Middle frontal gyrus (tissue), 1 donor: ENCODE measurements around the gene HOXA13.

Experiments
- DNase-seq: peaks from one replicate; pipeline ENCODE4 v3.0.0-alpha.2; 2015; ENCODE audit warnings: low spot score; ENCODE audit errors: extremely low spot score

HOXA13 gene

GRCh38 chr7:27182285-27182841, 17.5 kb downstream of the HOXA13 start:
- no peak for DNase-seq

DNA sequence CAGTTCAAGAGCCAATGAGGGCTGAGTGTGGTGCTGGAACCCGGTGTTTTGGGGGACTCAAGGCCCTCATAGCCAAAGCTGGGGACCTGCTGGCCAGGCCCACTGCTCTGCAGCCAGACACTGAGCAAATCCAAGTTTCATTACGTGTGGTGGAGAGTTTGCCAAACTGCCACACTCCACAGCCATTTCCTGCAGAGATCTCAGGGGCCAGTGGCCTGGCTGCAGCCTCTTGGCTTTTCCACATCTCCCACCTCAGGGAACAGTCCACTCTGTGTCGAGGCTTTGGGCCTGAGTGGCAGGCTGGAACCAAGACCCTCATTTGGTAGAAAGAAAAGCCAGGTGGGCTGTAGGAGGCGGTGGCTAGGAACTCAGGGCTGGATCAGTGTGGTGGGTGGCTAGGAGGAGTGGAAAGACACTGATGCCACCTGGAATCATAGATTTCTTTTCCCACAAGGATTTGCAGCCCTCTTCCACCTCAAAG, 18.1 kb downstream of the HOXA13 start:
- no peak for DNase-seq

- no peak for DNase-seq
Observed at GRCh38 chr7:27180431-27181420, 19.2 kb downstream of the HOXA13 start.

- no peak for DNase-seq
Observed at GRCh38 chr7:27179503-27180430, 20.1 kb downstream of the HOXA13 start.

- DNase-seq: no peak
Observed at GRCh38 chr7:27179030-27179429, 20.9 kb downstream of the HOXA13 start.

- no peak for DNase-seq
Observed at GRCh38 chr7:27178366-27178765, 21.5 kb downstream of the HOXA13 start.

- DNase-seq: no peak
Observed at GRCh38 chr7:27177795-27178320, 22.0 kb downstream of the HOXA13 start.

GRCh38 chr7:27176962-27177794, 22.7 kb downstream of the HOXA13 start:
- no peak for DNase-seq

GRCh38 chr7:27176524-27176845, 23.4 kb downstream of the HOXA13 start:
- DNase-seq: no peak

GRCh38 chr7:27175626-27176523, 24.0 kb downstream of the HOXA13 start:
- DNase-seq: no peak

DNA sequence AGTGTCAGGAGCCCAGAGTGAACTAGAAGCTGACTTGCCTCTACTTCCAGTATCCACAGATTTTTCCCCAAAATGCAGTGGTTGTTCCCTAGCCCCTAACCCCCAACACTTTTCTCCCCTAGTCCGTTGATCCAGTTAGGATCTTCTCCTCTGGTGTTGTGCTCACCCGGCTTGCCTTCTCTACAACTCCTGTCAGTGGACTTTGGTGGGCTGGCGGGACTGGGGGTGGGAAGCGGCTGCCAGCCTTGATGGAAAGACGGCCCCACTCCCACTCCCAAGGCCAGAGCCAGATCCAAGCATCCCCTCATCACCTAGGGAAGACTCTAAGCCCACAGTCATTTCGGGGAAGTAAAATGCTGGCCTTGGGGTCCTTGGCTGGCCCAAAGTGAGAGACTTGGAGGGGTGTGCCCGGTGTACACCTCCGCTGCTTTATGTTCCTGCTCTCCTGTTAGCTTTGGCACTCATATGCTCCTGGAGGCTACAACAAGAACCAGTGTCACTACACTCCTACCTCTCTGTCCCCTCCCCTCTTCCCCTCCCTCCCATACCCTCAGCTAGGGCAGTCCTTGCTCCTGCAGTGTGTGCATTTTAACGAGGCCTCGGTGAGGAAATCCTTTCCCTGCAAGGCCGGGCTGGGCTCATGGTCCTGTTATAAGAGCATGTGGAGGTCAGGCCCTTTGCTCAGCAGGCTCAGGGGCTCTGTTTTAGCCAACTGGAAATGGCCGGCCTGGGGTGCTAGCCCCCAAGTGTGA, 24.8 kb downstream of the HOXA13 start:
- DNase-seq: no peak

DNA sequence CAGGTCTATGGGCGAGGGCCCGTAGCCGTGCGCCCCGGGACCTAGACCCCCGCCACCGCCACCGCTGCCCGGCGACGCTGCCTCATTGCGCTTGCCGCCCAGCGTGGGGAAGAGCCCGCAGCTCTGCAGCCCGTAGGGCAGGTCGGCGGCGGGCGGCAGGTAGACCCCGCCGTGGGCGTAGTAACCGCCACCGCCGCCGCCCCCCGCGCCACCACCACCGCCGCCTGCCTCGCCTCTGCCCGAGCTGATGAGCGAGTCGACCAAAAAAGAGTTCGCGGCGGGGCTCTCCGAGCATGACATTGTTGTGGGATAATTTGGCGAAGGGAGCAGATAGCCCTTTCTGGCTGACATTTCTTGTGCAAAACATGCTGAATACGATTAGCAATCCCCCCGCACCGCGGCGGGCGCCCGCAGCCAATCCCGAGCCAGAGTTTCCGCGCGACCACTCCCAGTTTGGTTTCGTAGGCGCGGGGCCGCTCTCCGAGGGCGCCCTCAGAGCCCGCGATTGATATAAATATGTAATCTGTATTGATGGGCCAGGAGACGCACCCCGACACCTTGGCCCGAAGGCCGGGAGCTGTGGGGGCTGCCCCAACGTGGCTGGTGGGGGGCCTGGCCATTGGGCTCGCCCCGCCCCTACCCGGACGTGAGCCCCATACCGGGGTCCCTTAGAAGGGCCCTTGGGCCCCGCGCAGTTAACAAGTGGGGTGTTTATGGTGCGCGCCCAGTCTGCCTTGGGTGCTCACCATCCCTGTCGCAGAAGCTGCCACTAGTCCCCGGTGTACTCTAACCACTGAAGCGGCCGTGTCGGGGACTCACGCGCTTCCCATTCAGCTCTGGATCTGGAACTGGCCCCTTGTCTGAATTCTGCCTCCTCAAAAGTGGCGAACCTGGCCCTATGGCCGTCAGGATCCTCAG, 25.7 kb downstream of the HOXA13 start, which contains the start of gene HOXA10:
HOXA10 (minus strand) TSS at position 365 of the 918 bp plus-strand sequence; CDS start at position 351, 14 bp downstream.
- DNase-seq: no peak

DNA sequence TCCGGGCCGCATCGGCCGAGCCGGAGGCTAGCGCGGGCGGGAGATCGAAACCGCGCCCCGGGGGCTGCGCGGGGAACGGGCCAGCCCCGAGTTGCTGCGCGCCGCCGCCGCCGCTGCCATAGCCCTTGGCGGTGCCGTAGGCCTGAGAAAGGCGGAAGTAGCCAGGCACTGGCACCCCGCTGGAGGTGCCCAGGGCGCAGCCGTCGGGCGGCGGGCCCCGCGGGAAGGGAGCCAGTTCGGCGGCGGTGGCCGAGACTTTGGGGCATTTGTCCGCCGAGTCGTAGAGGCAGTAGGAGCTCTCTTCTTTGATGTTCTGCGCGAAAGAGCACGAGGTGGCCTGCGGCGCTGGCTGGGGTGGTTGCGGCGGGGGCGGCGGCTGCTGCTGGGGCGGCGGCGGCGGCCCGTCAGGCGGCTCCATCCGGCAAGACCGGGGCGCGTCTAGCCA, 26.4 kb downstream of the HOXA13 start:
- no peak for DNase-seq

DNA sequence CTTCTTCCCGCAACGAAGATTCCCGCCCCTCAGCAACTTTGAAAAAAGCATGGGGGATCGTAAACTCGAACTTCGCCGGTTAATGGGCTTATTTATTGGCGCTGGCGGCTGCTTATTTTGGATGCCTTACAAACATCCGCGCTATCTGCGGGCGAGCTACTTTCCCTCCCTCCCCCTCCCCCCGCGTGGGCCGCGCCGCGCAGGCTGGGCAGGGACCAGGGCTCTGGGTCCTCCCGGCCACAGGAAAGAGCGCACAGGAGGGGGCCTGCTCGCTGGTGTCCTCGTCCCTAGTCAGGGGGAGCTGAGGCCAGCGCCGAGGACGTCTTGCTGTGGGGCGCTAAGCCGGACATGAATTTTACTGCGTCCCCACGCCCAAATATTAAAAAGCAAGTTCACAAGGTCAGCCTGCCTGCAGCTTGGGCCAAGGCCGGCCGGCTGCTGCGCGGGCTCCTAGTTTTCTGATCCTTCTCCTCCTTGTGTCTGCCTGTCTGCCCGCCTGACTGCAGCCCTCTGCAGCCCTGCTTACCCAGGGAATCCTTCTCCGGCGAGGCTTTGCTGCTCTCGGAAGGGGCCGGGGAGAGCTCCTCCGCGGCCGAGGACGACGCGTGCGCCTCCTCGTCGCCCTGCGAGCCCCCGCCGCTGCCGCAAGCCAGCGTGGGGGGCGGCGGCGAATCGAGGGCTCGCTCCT, 26.9 kb downstream of the HOXA13 start:
- no peak for DNase-seq

GRCh38 chr7:27172315-27172774, 27.5 kb downstream of the HOXA13 start:
- no peak for DNase-seq

GRCh38 chr7:27171637-27172314, 28.1 kb downstream of the HOXA13 start:
- DNase-seq: no peak
